K562 (cell line): Measurements from ENCODE around the gene LCA5. TPM values are rescaled to one million over a fixed set of nuclear protein-coding genes. Genes with fewer than 3 reads are reported as not detected.

Source experiments
- ARNT ChIP-seq, 2 experiments: fragments of 450-650 bp; IDR thresholded peaks; 2 replicates each; pipeline ENCODE4 v1.6.1; 2016; ENCODE audit warnings: mild to moderate bottlenecking in 1 of 2
- BRCA1 ChIP-seq, 2 experiments: fragments of 450-650 bp in 1 of 2; sonication (generic) in 1 of 2; formaldehyde crosslinking in 1 of 2; IDR thresholded peaks; 2 replicates each; pipeline versions ENCODE4 v1.5.0 to v1.6.1; 2017 to 2020; ENCODE audit warnings: mild to moderate bottlenecking in 1 of 2, missing genetic modification reagents in 1 of 2
- ELK3 ChIP-seq: fragments of 450-650 bp; formaldehyde crosslinking; IDR thresholded peaks from 2 replicates; pipeline ENCODE4 v1.4.0; 2020; ENCODE audit warnings: mild to moderate bottlenecking
- FOXA3 ChIP-seq, 2 experiments: fragments of 450-650 bp in 1 of 2; sonication (generic) in 1 of 2; formaldehyde crosslinking; IDR thresholded peaks in 1 of 2; conservative IDR thresholded peaks in 1 of 2; 2 replicates each; pipeline versions ENCODE4 v1.4.0 to v1.8.0; 2020 to 2022; ENCODE audit warnings: mild to moderate bottlenecking in 2 of 2, missing genetic modification reagents in 1 of 2
- HMBOX1 ChIP-seq: sonication (generic); IDR thresholded peaks from 2 replicates; pipeline ENCODE4 v1.6.1; 2016
- IFI16 ChIP-seq: fragments of 250-450 bp; sonication (Bioruptor Pico); IDR thresholded peaks from 2 replicates; pipeline ENCODE4 v2.1.2; 2022; ENCODE audit warnings: mild to moderate bottlenecking, inconsistent platforms
- KAT7 ChIP-seq: sonication (generic); formaldehyde crosslinking; IDR thresholded peaks from 2 replicates; pipeline ENCODE4 v1.8.0; 2022; ENCODE audit warnings: missing genetic modification reagents, mild to moderate bottlenecking, borderline replicate concordance
- KLF13 ChIP-seq: fragments of 450-650 bp; IDR thresholded peaks from 2 replicates; pipeline ENCODE4 v1.6.1; 2016; ENCODE audit warnings: missing genetic modification characterization, low read depth, mild to moderate bottlenecking, missing compliant biosample characterization, moderate library complexity, borderline replicate concordance
- KLF6 ChIP-seq: fragments of 250-450 bp; sonication (Bioruptor Pico); IDR thresholded peaks from 2 replicates; pipeline ENCODE4 v1.4.0; 2020; ENCODE audit warnings: mild to moderate bottlenecking, moderate library complexity, borderline replicate concordance
- LARP7 ChIP-seq: fragments of 450-650 bp; IDR thresholded peaks from 2 replicates; pipeline ENCODE4 v1.6.1; 2016
- MEIS2 ChIP-seq: fragments of 450-650 bp; IDR thresholded peaks from 2 replicates; pipeline ENCODE4 v1.6.1; 2014; ENCODE audit warnings: mild to moderate bottlenecking; ENCODE audit not compliant: partially characterized antibody
- NFRKB ChIP-seq: fragments of 450-650 bp; IDR thresholded peaks from 2 replicates; pipeline ENCODE4 v1.6.1; 2016; ENCODE audit warnings: low read depth
- NFYB ChIP-seq: IDR thresholded peaks from 2 replicates; pipeline ENCODE4 v1.6.1; 2011; ENCODE audit warnings: mild to moderate bottlenecking, moderate library complexity; ENCODE audit not compliant: insufficient read length; ENCODE audit errors: extremely low read depth
- SP1 ChIP-seq: sonication (generic); formaldehyde crosslinking; IDR thresholded peaks from 2 replicates; pipeline ENCODE4 v1.8.1; 2022; ENCODE audit warnings: mild to moderate bottlenecking, missing genetic modification reagents
- TBP ChIP-seq: optimal IDR thresholded peaks from 2 replicates; pipeline ENCODE3; 2011; ENCODE audit warnings: low read depth, low read length, improper control_type of control experiment
- TFAP4 ChIP-seq: sonication (generic); formaldehyde crosslinking; IDR thresholded peaks from 2 replicates; pipeline ENCODE4 v1.8.0; 2022; ENCODE audit warnings: missing genetic modification reagents, mild to moderate bottlenecking, moderate library complexity, borderline replicate concordance
- THRB ChIP-seq: fragments of 450-650 bp; formaldehyde crosslinking; conservative IDR thresholded peaks from 2 replicates; pipeline ENCODE4 v1.4.0; 2022; ENCODE audit warnings: mild to moderate bottlenecking, missing genetic modification characterization
- VEZF1 ChIP-seq: fragments of 200-800 bp; sonication (Bioruptor generic); IDR thresholded peaks from 2 replicates; pipeline ENCODE4 v1.6.1; 2017; ENCODE audit warnings: missing genetic modification characterization, missing compliant biosample characterization
- YBX1 ChIP-seq: fragments of 450-650 bp; IDR thresholded peaks from 2 replicates; pipeline ENCODE4 v1.7.1; 2016; ENCODE audit warnings: mild to moderate bottlenecking
- ZNF12 ChIP-seq: sonication (generic); formaldehyde crosslinking; IDR thresholded peaks from 2 replicates; pipeline ENCODE4 v1.4.0; 2020; ENCODE audit warnings: mild to moderate bottlenecking, missing genetic modification reagents
- ZNF324 ChIP-seq: fragments of 250-450 bp; sonication (Bioruptor Pico); IDR thresholded peaks from 2 replicates; pipeline ENCODE4 v1.4.0; 2020; ENCODE audit warnings: mild to moderate bottlenecking
- ZNF57 ChIP-seq: fragments of 450-650 bp; formaldehyde crosslinking; IDR thresholded peaks from 2 replicates; pipeline ENCODE4 v1.4.0; 2020; ENCODE audit warnings: mild to moderate bottlenecking, moderate library complexity
- ZNF586 ChIP-seq: fragments of 450-650 bp; formaldehyde crosslinking; conservative IDR thresholded peaks from 2 replicates; pipeline ENCODE4 v1.4.0; 2020; ENCODE audit warnings: mild to moderate bottlenecking, moderate library complexity
- polyA plus RNA-seq, 8 experiments: library from polyadenylated mRNA; depleted of rRNA in 4 of 8; stranded (reverse) in 5 of 8; unstranded in 3 of 8; fragments of >200 nt; fragmentation: Nextera tagmentation in 2 of 8; fragmentation: Illumina TruSeq in 1 of 8; extraction: Ambion mirVana in 2 of 8; extraction: Trizol in 1 of 8; gene quantifications; 2 replicates each; pipeline versions ENCODE4 v1.2.1 to v1.2.3, GENCODE V29; 2011 to 2014; ENCODE audit warnings: inconsistent platforms in 1 of 8, missing spikeins in 1 of 8
- total RNA-seq, 7 experiments: library from RNA; depleted of rRNA in 6 of 7; stranded (reverse); fragments of >200 nt in 6 of 7; fragmentation: Illumina TruSeq in 2 of 7; extraction: Trizol in 2 of 7; gene quantifications; 2 replicates each; pipeline versions ENCODE4 v1.2.1 to v1.2.3, GENCODE V29; 2011 to 2021; ENCODE audit warnings: low replicate concordance in 1 of 7

The LCA5 gene
- total and polyA plus RNA-seq, 9 of the 15 experiments (the other 6 are each of a cell fraction or from before 2014, with no cell fraction given), result 1.0 to 3.4 (median 1.8) TPM

- TF ChIP-seq ELK3 (CRISPR knock-in tag) (no peak), NFRKB (0 out of 2 replicates have a peak, but pooled peaks have one; percentile 45), FOXA3 (CRISPR knock-in tag; conservative IDR thresholded peaks at IDR 0.05 in 1 of 2, IDR thresholded peaks at IDR 0.05 in 1 of 2) (no peak), KLF13 (tag) (no peak), TFAP4 (CRISPR knock-in tag) (peak; percentile 79), LARP7 (no peak), HMBOX1 (peak; percentile 94; the same call in 1 of the 2 replicates), NFYB (no peak), THRB (CRISPR knock-in tag) (no peak), YBX1 (no peak), SP1 (no peak), ZNF324 (no peak), ARNT (IDR thresholded peaks at IDR 0.05) (0 out of 4 replicates have a peak, but pooled peaks of 1 of the 2 experiments have one; percentile 27), KAT7 (CRISPR knock-in tag) (peak; percentile 52; the same call in 1 of the 2 replicates), BRCA1 (IDR thresholded peaks at IDR 0.05) (no peak), BRCA1 (CRISPR knock-in tag; IDR thresholded peaks at IDR 0.05) (no peak), MEIS2 (no peak), ZNF586 (CRISPR knock-in tag) (no peak), KLF6 (CRISPR knock-in tag) (no peak), ZNF57 (CRISPR knock-in tag) (no peak), VEZF1 (CRISPR knock-in tag) (0 out of 2 replicates have a peak, but pooled peaks have one; percentile 6), IFI16 (CRISPR knock-in tag) (no peak), TBP (peak; percentile 23), ZNF12 (CRISPR knock-in tag) (no peak)
Measured at GRCh38 chr6:79525272-79526100, 11.7 kb downstream of the LCA5 start (continued).
